ENCODE measurements around the gene SRGAP2C.
"Not testable (repeated sequence)": the region's sequence is repeated elsewhere in the genome, so short reads cannot be mapped to it uniquely, and the experiment has no call there.

DNA sequence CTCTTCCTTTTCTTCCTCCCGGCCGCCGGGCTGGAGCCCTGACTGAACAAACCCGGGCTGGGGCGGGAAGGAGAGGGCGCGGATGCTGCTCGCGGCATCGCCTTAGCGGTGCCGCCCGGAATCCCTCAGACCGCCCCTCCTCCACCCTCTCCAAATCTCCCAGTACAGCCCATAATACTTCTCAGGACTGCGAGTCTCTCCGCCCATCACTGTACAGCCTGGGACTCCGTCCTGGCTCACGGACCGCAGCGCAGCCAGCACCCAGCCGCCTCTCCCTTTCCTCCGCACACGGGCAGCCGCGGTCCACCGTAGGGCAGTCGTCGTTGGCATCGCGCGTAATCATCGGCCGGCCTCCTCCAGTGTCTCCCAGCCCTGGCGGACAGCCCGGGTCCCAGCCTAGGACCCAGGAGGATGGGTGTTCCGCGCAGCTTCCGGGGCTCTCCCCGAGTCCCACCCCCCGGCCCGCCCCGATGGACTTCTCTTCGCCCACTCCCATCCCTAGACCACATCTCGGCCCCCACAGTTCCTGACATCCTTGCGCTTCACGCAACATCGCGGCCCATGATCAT lies 449 bp downstream of the SRGAP2C start:
- TF ChIP-seq, protein P1, sequence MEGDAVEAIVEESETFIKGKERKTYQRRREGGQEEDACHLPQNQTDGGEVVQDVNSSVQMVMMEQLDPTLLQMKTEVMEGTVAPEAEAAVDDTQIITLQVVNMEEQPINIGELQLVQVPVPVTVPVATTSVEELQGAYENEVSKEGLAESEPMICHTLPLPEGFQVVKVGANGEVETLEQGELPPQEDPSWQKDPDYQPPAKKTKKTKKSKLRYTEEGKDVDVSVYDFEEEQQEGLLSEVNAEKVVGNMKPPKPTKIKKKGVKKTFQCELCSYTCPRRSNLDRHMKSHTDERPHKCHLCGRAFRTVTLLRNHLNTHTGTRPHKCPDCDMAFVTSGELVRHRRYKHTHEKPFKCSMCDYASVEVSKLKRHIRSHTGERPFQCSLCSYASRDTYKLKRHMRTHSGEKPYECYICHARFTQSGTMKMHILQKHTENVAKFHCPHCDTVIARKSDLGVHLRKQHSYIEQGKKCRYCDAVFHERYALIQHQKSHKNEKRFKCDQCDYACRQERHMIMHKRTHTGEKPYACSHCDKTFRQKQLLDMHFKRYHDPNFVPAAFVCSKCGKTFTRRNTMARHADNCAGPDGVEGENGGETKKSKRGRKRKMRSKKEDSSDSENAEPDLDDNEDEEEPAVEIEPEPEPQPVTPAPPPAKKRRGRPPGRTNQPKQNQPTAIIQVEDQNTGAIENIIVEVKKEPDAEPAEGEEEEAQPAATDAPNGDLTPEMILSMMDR (IDR thresholded peaks at IDR 0.05; ENCODE audit: low read depth, low read length): not testable (repeated sequence)
- TF ChIP-seq, protein P2, sequence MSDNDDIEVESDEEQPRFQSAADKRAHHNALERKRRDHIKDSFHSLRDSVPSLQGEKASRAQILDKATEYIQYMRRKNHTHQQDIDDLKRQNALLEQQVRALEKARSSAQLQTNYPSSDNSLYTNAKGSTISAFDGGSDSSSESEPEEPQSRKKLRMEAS (IDR thresholded peaks at IDR 0.05; ENCODE audit: low read depth, low read length): not testable (repeated sequence)
- not testable (repeated sequence) for TF ChIP-seq POLR2A (IDR thresholded peaks at IDR 0.05; ENCODE audit: extremely low read depth, insufficient read length)

Measured in NB4 (cell line).